Immature natural killer cell (primary cell): Measurements from ENCODE around the gene SLC30A9. TPM values are rescaled to one million over a fixed set of nuclear protein-coding genes. Genes with fewer than 3 reads are reported as not detected.
A peak's percentile ranks its signal among the peaks of the same experiment; 100 is the strongest.

Source experiments
- DNase-seq, 3 donors: peaks; one replicate each; pipeline ENCODE4 v3.0.0; 2022; ENCODE audit warnings: mixed read lengths in 1 of 3
- H3K27ac Mint-ChIP-seq, 6 donors: one replicate each; pipeline ENCODE4 v1.8.0; 2020; ENCODE audit warnings: mixed read lengths in 6 of 6, mild to moderate bottlenecking in 5 of 6, inconsistent platforms in 4 of 6, moderate library complexity in 3 of 6
- H3K27me3 Mint-ChIP-seq, 3 donors: one replicate each; pipeline ENCODE4 v1.8.0; 2020 to 2021; ENCODE audit warnings: low read depth in 3 of 3, mild to moderate bottlenecking in 3 of 3, mixed read lengths in 3 of 3, moderate library complexity in 3 of 3, inconsistent platforms in 1 of 3
- H3K36me3 Mint-ChIP-seq, 3 donors: one replicate each; pipeline ENCODE4 v1.8.0; 2020; ENCODE audit warnings: mixed read lengths in 3 of 3, inconsistent platforms in 2 of 3, mild to moderate bottlenecking in 2 of 3
- H3K4me1 Mint-ChIP-seq, 2 donors: one replicate each; pipeline ENCODE4 v1.8.0; 2020; ENCODE audit warnings: inconsistent platforms in 2 of 2, mild to moderate bottlenecking in 2 of 2, mixed read lengths in 2 of 2, moderate library complexity in 1 of 2
- H3K4me3 Mint-ChIP-seq, 5 donors: one replicate each; pipeline ENCODE4 v1.8.0; 2020; ENCODE audit warnings: mild to moderate bottlenecking in 5 of 5, mixed read lengths in 5 of 5, inconsistent platforms in 3 of 5, moderate library complexity in 3 of 5
- H3K9me3 Mint-ChIP-seq, 6 donors: one replicate each; pipeline ENCODE4 v1.8.0; 2020; ENCODE audit warnings: mild to moderate bottlenecking in 6 of 6, mixed read lengths in 6 of 6, inconsistent platforms in 4 of 6, moderate library complexity in 3 of 6
- polyA plus RNA-seq, 3 donors: library from polyadenylated mRNA; unstranded; fragments of 300-500 nt; fragmentation: Illumina TruSeq; gene quantifications; one replicate each; pipeline ENCODE4 v1.2.3, GENCODE V29; 2021

The SLC30A9 gene
- 10 to 100 TPM; 17.3 to 30.9 (median 29.9) TPM for polyA plus RNA-seq

DNA sequence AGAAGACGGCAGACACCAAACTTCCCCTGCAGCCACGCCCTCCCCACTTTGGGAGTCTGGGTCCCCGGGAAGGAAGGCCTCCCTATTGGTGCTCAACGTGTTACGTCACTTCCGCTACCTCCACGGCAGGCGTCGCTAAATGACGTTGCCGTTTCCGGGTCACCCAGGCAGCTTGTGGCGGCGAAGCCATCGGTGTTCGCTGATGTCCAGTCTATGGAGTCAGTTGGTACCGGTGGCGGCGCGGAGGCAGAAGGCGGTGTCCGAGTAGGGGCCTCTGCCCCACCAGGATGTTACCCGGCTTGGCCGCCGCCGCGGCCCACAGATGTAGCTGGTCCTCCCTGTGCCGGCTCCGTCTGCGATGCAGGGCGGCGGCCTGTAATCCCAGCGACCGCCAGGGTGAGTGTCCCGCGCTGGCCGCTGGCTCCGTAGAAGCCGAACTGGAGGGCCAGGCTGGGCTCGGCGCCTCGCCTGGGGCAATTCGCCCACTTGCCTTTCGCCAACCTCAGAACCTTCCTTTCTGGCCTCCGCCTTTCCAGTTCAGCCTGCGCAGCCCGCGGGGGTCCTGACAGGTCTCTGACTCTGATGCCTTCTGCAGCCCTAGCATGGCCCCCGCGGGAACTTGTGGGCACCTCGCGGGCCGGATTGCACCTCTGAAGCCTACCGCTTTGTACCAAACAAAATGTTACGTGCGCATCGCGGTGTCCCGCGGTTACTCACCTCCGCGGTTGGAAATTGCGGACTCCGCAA lies at the start of gene SLC30A9:
TSS of gene SLC30A9 (plus strand) at position 166 of the 747 bp plus-strand sequence. CDS start at position 288, 122 bp downstream.
- DNase-seq, result peak; percentile 92 to 94 (median 93)
- peaks cover 30 to 44% of the 10 kb centered on the region in 2 donors for H3K4me1 Mint-ChIP-seq
- peaks cover 5 to 18% (median 18%) of the 10 kb centered on the region in 3 donors for H3K27me3 Mint-ChIP-seq
- peak within 1 kb of the TSS; percentile 96 to 100 (median 98) for H3K27ac Mint-ChIP-seq
- peaks cover 0 to 8% (median 0%) of the 10 kb centered on the region in 3 donors for H3K36me3 Mint-ChIP-seq
- peak within 1 kb of the TSS; percentile 96 to 100 (median 98) for H3K4me3 Mint-ChIP-seq
- no peaks in the 10 kb centered on the region for H3K9me3 Mint-ChIP-seq

DNA sequence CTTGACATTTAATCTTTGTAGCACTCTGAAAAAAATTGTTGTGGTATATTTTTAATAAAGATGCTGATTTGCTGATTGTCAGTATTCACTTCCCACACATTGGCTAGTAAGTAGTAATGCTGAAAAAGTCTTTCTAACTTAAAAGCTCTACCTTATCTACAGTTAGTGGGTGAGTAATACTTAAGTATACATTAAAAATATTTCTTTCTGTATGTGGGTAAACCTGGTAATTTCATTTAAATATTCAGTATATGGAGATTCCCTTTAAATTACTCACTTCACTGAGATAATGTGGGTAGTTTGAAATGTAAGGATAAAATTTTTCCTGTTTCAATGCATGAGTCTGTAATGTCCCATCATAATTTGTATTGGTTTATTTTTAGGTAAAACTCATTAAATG lies 49.5 kb upstream of the SLC30A9 start:
- H3K4me3 Mint-ChIP-seq, result no peak overlapping the region
- H3K9me3 Mint-ChIP-seq, result no peaks in the 10 kb centered on the region
- H3K27me3 Mint-ChIP-seq, result peaks cover 0 to 2% (median 2%) of the 10 kb centered on the region in 3 donors
- no peak for DNase-seq
- H3K4me1 Mint-ChIP-seq, result peaks cover 25 to 48% of the 10 kb centered on the region in 2 donors
- H3K27ac Mint-ChIP-seq, result no peak overlapping the region
- peaks cover 0 to 16% (median 12%) of the 10 kb centered on the region in 3 donors for H3K36me3 Mint-ChIP-seq

DNA sequence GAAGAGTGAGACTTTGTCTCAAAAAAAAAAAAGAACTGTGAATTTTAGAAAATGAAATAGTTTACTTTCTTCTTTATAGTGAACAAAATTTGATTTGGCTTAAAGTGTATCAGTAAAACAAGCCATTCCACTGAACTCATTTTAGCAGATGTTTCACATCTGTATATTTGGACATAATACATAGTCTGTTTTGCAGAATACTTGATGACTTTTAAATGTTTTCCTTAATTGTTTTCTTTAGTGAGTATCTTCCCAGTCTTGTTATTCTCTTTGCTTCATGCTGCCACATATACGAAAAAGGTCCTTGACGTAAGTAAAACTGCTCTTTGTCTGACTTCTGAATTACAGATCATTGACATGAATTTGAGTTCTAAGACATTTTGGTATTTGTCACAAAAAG lies 46.8 kb upstream of the SLC30A9 start:
- no peaks in the 10 kb centered on the region for H3K27me3 Mint-ChIP-seq
- H3K27ac Mint-ChIP-seq, result no peak overlapping the region
- peaks cover 9 to 23% of the 10 kb centered on the region in 2 donors for H3K4me1 Mint-ChIP-seq
- no peaks in the 10 kb centered on the region for H3K9me3 Mint-ChIP-seq
- peaks cover 0 to 17% (median 11%) of the 10 kb centered on the region in 3 donors for H3K36me3 Mint-ChIP-seq
- H3K4me3 Mint-ChIP-seq, result no peak overlapping the region
- no peak for DNase-seq

DNA sequence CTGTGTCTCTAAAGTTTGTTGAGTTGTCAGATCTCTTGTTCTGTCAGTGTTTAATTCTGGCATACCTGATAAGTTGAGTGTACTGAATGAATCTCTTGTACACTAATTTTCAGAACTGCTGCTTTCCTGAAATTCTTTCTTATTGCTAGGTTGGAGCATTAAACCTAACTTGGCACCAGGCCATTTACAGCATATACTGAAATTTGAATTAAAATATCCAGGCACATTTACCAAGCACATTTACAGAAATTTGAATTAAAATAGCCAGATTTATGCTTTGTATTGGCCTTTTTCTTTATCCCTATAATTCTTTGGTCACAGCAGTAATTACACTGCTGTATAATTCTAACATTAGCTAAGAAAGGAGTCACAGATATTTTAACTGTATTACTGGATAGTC lies 46.2 kb upstream of the SLC30A9 start:
- no peaks in the 10 kb centered on the region for H3K27me3 Mint-ChIP-seq
- H3K4me3 Mint-ChIP-seq, result no peak overlapping the region
- no peak overlapping the region for H3K27ac Mint-ChIP-seq
- H3K36me3 Mint-ChIP-seq, result peaks cover 0 to 21% (median 8%) of the 10 kb centered on the region in 3 donors
- H3K4me1 Mint-ChIP-seq, result peaks cover 5 to 18% of the 10 kb centered on the region in 2 donors
- no peak for DNase-seq
- H3K9me3 Mint-ChIP-seq, result no peaks in the 10 kb centered on the region

DNA sequence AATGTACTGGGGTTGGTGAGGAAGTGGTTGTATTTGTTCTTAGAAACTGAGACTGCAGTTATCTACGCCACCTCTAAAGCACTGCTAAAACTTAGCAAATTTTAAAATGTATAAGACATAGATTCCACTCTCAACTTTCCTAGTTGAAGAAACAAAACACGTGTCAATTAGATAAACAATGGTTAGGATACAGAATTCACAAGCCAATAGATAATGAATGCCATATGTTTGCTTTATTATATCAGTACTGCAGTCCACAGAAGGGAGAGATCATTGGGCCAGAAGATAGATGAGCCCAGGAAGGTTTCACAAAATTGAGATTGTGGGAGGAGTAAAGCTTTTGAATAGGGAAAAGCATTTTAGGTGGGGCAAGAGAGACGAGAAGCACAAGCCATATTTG lies 40.8 kb upstream of the SLC30A9 start:
- Mint-ChIP-seq H3K27ac (peak overlapping the region in 1 of 6 donors; percentile 58), H3K27me3 (no peaks in the 10 kb centered on the region), H3K4me1 (peaks cover 0 to 21% of the 10 kb centered on the region in 2 donors), H3K4me3 (no peak overlapping the region), H3K36me3 (peaks cover 0 to 46% (median 13%) of the 10 kb centered on the region in 3 donors), H3K9me3 (no peaks in the 10 kb centered on the region)
- no peak for DNase-seq

DNA sequence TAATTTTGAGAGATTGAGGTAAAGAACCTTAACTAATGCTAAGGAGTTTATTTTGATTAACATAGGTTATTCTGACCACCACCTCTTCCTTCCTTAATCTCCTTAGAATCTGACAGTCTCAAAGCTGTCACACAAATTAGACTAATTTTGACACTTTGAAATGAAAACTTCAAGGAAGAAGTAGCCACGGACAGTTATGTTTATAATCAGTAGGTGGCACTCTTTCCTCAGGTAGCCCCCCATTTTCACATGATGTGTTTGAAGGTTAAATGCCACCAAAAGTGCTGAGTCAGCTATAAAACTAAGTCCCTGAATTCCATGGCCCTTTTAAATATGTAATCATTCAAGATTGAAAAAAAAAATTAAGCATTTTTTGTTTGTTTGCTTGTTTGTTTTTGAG lies 32.7 kb upstream of the SLC30A9 start:
- Mint-ChIP-seq H3K4me3 (no peak overlapping the region), H3K27me3 (no peaks in the 10 kb centered on the region), H3K4me1 (peaks cover 0 to under 1% of the 10 kb centered on the region in 2 donors), H3K9me3 (no peaks in the 10 kb centered on the region), H3K27ac (no peak overlapping the region), H3K36me3 (peaks cover 0 to 20% (median 4%) of the 10 kb centered on the region in 3 donors)
- DNase-seq, result peak; percentile 9 to 18 (median 15)

DNA sequence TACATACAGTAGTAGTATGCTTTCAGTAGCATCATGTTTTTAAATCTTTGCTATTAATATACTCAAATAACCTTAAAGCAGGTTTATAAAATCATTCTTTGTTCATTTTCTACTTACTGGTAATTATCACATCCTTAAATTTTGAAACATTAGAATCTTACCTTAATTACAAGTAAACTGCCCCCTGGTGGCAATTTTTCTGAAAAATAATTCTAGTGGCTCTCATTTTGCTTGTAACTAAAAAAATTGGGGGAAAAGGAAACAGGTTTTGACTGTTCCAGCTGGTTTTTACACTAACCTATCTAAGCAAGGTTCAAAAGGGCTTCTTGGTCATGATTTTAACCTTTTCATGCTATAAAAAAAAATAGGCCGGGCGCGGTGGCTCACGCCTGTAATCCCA lies 27.2 kb upstream of the SLC30A9 start:
- Mint-ChIP-seq H3K4me1 (no peaks in the 10 kb centered on the region), H3K4me3 (no peak overlapping the region), H3K27me3 (no peaks in the 10 kb centered on the region), H3K36me3 (peaks cover 2% of the 10 kb centered on the region in 3 donors), H3K9me3 (peaks cover 0 to 2% (median under 1%) of the 10 kb centered on the region in 6 donors), H3K27ac (no peak overlapping the region)
- peak in 1 of 3 donors; percentile 6 for DNase-seq

DNA sequence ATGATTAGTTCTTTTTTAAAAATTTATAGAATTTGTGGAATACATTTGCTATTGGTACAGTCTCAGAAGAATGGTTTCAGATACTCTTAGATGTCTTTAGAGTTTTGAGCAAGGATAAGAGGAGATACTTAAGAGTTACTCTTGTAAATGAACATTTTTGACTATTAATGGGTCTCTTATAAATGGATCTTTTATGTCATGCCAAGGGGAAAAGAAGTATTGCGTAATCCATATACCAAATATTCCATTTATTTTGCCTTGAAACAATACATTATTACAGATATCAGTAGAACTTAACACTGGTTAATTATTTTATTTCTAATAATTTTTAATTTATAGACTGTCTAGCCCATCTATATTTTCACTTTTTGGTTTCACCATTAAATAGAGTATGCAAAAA lies 25.9 kb upstream of the SLC30A9 start:
- H3K36me3 Mint-ChIP-seq, result peaks cover 5 to 6% (median 6%) of the 10 kb centered on the region in 3 donors
- H3K4me3 Mint-ChIP-seq, result no peak overlapping the region
- no peak for DNase-seq
- no peaks in the 10 kb centered on the region for H3K27me3 Mint-ChIP-seq
- no peaks in the 10 kb centered on the region for H3K4me1 Mint-ChIP-seq
- peaks cover 0 to 6% (median 4%) of the 10 kb centered on the region in 6 donors for H3K9me3 Mint-ChIP-seq
- no peak overlapping the region for H3K27ac Mint-ChIP-seq

DNA sequence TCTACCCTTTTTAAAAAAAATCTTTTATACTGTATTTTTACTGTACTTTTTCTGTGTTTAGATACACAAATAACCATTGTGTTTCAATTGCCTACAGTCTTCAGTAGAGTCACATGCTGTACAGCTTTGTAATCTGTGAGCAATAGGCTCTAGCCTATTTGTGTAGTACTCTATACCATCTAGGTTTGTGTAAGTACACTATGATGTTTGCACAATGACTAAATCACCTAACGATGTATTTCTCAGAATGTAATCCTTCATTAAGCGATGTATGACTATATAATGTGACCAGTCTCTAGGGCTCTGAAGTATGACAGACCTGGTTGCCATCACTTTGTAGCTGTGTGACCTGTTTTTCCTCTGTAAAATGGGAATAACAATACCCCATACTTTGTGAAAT lies 22.9 kb upstream of the SLC30A9 start:
- H3K27ac Mint-ChIP-seq, result no peak overlapping the region
- H3K36me3 Mint-ChIP-seq, result peaks cover 5 to 6% (median 6%) of the 10 kb centered on the region in 3 donors
- no peak for DNase-seq
- no peaks in the 10 kb centered on the region for H3K27me3 Mint-ChIP-seq
- H3K4me3 Mint-ChIP-seq, result no peak overlapping the region
- no peaks in the 10 kb centered on the region for H3K4me1 Mint-ChIP-seq
- peaks cover 0 to 6% (median 5%) of the 10 kb centered on the region in 6 donors for H3K9me3 Mint-ChIP-seq

DNA sequence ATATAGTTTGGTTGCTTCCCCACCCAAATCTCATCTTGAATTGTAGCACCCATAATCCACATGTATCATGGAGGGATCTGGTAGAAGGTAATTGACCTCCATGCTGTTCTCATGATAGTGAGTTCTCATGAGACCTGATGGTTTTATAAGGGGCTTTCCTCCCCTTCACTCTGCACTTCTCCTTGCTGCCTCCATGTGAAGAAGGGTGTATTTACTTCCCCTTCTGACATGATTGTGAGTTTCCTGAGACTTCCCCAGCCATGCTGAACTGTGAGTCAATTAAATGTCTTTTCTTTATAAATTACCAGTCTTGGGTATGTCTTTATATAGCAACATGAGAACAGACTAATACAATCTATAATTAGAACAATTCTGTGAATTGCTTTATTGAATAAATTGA lies 20.7 kb upstream of the SLC30A9 start:
- peaks cover 5 to 6% (median 6%) of the 10 kb centered on the region in 3 donors for H3K36me3 Mint-ChIP-seq
- H3K4me3 Mint-ChIP-seq, result no peak overlapping the region
- H3K27me3 Mint-ChIP-seq, result peaks cover 0 to 3% (median 0%) of the 10 kb centered on the region in 3 donors
- H3K27ac Mint-ChIP-seq, result peak overlapping the region in 1 of 6 donors; percentile 24
- peaks cover 0 to 6% (median 5%) of the 10 kb centered on the region in 6 donors for H3K9me3 Mint-ChIP-seq
- DNase-seq, result no peak
- no peaks in the 10 kb centered on the region for H3K4me1 Mint-ChIP-seq

DNA sequence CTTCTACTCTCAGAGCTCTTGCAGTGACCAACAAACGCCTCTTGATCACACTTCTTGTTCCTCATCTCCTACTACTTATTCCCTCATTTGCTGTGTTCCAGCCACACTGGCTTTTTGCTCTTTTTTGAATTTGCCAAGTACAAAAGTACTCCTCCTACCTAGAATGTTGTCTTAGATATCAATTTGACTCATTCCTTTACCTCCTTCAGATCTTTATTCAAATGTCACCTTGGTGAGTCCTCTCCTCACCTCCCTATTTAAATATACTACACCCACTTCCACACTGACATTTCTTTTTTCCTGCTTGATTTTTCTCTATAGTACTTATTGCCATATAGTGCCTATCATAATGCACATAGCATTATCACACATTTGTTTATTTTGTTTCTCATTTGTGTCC lies 15.0 kb upstream of the SLC30A9 start:
- peaks cover 0 to 3% (median 0%) of the 10 kb centered on the region in 3 donors for H3K27me3 Mint-ChIP-seq
- no peak overlapping the region for H3K4me3 Mint-ChIP-seq
- H3K4me1 Mint-ChIP-seq, result no peaks in the 10 kb centered on the region
- H3K27ac Mint-ChIP-seq, result no peak overlapping the region
- no peak for DNase-seq
- no peaks in the 10 kb centered on the region for H3K36me3 Mint-ChIP-seq
- H3K9me3 Mint-ChIP-seq, result peaks cover 0 to 2% (median 0%) of the 10 kb centered on the region in 6 donors

DNA sequence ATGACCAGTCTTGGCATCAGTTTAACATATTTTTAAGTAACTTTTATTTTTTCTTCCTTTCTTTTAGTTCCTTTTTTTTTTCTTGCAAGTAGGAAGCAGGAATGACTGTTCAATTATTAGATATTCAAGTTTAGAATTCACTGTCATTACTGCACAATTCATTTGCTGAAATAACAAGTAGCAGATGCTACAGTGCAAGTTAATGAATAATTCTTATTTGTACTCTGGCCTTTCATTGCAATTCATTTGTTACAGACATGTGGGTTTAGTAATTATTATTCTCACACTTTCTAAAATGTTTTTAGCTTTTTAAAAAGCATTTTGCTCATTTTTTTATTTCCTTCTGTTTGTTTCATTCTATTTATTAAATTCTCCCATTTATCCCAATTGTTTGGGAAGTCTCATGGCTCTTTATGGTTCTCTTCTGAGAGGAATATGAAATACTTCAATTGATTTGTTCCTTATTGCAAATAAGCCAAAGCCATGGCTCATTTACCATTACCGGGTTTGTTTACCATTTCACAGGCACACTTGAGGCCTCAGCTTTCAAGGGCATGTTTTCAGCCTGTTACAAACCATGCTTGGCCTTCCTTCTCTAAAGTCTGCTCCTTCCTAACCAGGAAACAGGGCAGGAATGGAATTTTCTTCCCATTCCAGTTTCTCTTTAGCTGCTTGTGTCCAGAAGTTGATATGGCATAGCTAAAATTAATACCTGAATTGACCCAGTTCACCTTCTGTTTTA lies 13.4 kb upstream of the SLC30A9 start:
- no peak for DNase-seq
- Mint-ChIP-seq H3K4me1 (no peaks in the 10 kb centered on the region), H3K9me3 (no peaks in the 10 kb centered on the region), H3K27me3 (peaks cover 0 to 5% (median 0%) of the 10 kb centered on the region in 3 donors), H3K36me3 (no peaks in the 10 kb centered on the region), H3K4me3 (no peak overlapping the region), H3K27ac (no peak overlapping the region)

DNA sequence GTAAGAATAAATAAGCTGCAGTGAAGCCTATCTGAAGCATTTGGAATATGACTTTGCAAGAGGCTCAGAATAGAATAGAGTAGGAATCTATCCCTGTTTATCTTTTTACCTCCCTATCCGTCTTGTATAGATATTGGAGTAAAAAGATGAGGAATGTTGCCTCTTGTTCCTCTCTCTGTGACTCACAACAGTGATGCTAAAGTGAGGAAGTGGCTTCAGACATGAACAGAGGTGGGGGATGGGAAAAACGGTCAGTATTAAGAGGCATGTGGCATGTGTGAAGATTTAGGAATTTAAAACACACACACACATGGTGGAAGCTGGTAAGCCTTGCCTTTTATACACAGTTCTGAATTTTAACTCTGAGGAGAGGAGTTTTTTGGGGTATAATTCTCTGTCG lies 12.6 kb upstream of the SLC30A9 start:
- Mint-ChIP-seq H3K4me3 (no peak overlapping the region), H3K27me3 (peaks cover 0 to 5% (median 0%) of the 10 kb centered on the region in 3 donors), H3K9me3 (no peaks in the 10 kb centered on the region), H3K4me1 (no peaks in the 10 kb centered on the region), H3K36me3 (no peaks in the 10 kb centered on the region), H3K27ac (no peak overlapping the region)
- no peak for DNase-seq

DNA sequence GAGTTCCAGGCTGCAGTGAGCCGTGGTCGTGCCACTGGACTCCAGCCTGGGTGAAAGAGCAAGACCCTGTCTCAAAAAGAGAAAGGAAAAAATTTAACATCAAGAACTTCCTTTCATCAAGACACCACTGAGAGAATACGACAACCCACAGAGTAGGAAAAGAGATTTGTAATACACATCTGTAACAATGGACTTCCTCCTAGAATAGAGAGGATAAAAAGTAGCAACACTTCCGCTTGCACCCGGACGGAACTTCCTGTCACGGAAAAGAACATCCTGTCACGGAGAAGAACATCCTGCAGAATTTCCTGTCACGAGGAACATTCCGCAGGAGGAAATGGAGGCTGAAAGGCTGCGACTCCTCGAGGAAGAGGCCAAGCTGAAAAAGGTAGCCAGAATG lies 8.9 kb upstream of the SLC30A9 start, which contains the start of gene DCAF4L1:
TSS of gene DCAF4L1 (plus strand) at position 301 of the 400 bp plus-strand sequence. CDS start at position 338, 37 bp downstream.
- Mint-ChIP-seq H3K4me1 (no peaks in the 10 kb centered on the region), H3K9me3 (no peaks in the 10 kb centered on the region), H3K36me3 (peaks cover 0 to 2% (median 0%) of the 10 kb centered on the region in 3 donors), H3K27me3 (peaks cover 1 to 2% (median 2%) of the 10 kb centered on the region in 3 donors), H3K27ac (no peak within 1 kb of the TSS), H3K4me3 (no peak within 1 kb of the TSS)
- no peak for DNase-seq
